ENCODE results near the gene DPYD.

DPYD gene

GRCh38 chr1:97877307-97877706 is 43.5 kb downstream of the DPYD start:
- DNase-seq (ENCODE audit: low spot score) = no peak
- no peak for TF ChIP-seq CTCF (IDR thresholded peaks at IDR 0.05; ENCODE audit: extremely low read depth, insufficient read depth, missing control alignments)
- in situ Hi-C loops (cut with MboI; ENCODE audit: low pct_unique_long_range_greater_than_20kb, low sequenced_read_pairs, unreplicated experiment) = no loop called here

DNA sequence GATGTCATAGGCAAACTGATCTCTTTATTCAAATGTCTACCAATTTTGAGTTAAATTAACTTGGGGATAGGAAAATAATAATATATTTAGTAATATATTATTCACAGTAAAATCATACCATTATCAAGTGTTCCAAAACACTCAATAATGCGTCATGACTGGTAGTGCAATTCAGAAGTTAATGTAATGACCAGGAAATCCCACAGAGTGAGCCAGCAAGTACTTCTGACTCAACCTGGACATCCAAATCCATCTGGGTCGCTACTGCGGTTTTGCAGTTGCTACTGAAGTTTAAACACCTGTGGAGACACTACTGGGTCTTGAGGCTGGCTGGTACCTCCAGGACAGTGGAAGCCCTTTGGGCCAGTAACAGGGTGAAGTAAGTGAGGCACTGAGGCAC is 44.8 kb downstream of the DPYD start:
- in situ Hi-C loops (cut with MboI; ENCODE audit: low pct_unique_long_range_greater_than_20kb, low sequenced_read_pairs, unreplicated experiment) = no loop called here
- no peak for DNase-seq (ENCODE audit: low spot score)
- no peak for TF ChIP-seq CTCF (IDR thresholded peaks at IDR 0.05; ENCODE audit: extremely low read depth, insufficient read depth, missing control alignments)

GRCh38 chr1:97870589-97870988 is 50.2 kb downstream of the DPYD start:
- no peak for DNase-seq (ENCODE audit: low spot score)
- TF ChIP-seq CTCF (IDR thresholded peaks at IDR 0.05; ENCODE audit: extremely low read depth, insufficient read depth, missing control alignments) = no peak
- in situ Hi-C loops (cut with MboI; ENCODE audit: low pct_unique_long_range_greater_than_20kb, low sequenced_read_pairs, unreplicated experiment) = no loop called here

- DNase-seq (ENCODE audit: low spot score) = no peak
- in situ Hi-C loops (cut with MboI; ENCODE audit: low pct_unique_long_range_greater_than_20kb, low sequenced_read_pairs, unreplicated experiment) = no loop called here
- TF ChIP-seq CTCF (IDR thresholded peaks at IDR 0.05; ENCODE audit: extremely low read depth, insufficient read depth, missing control alignments) = no peak
Observed at GRCh38 chr1:97869441-97869840, 51.4 kb downstream of the DPYD start.

DNA sequence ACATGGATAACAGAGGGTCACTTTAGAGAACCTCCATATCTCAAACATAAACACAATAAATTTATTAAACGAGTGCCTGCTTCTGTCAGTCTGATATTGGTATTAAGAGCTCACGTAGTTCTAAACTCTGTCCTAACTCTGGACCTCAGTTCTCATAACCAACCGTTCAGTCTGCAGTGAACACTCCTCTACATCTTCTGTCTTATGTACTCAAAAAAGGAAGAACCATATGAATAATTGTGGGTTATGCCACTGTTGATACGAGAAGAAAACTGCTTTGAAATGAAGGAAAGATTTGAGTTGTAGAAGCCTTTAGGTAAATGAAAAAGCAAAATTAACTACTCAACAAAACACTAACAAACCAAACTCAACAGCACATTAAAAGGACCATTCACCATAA is 53.7 kb downstream of the DPYD start:
- DNase-seq (ENCODE audit: low spot score) = no peak
- TF ChIP-seq CTCF (IDR thresholded peaks at IDR 0.05; ENCODE audit: extremely low read depth, insufficient read depth, missing control alignments) = no peak
- in situ Hi-C loops (cut with MboI; ENCODE audit: low pct_unique_long_range_greater_than_20kb, low sequenced_read_pairs, unreplicated experiment) = no loop called here

GRCh38 chr1:97864615-97865014 is 56.2 kb downstream of the DPYD start:
- no peak for TF ChIP-seq CTCF (IDR thresholded peaks at IDR 0.05; ENCODE audit: extremely low read depth, insufficient read depth, missing control alignments)
- in situ Hi-C loops (cut with MboI; ENCODE audit: low pct_unique_long_range_greater_than_20kb, low sequenced_read_pairs, unreplicated experiment) = no loop called here
- no peak for DNase-seq (ENCODE audit: low spot score)

GRCh38 chr1:97853221-97853620 is 67.6 kb downstream of the DPYD start:
- DNase-seq (ENCODE audit: low spot score) = no peak
- TF ChIP-seq CTCF (IDR thresholded peaks at IDR 0.05; ENCODE audit: extremely low read depth, insufficient read depth, missing control alignments) = no peak
- in situ Hi-C loops (cut with MboI; ENCODE audit: low pct_unique_long_range_greater_than_20kb, low sequenced_read_pairs, unreplicated experiment) = no loop called here

Measured in GM13977 (cell line).